HEK293T (cell line): ENCODE measurements around the gene CYP2A6.

Experiments used
- CTCF ChIA-PET: fragments of 350-600 bp; formaldehyde crosslinking; extraction: SDS; loops from one replicate; lab custom pipeline; 2021; ENCODE audit warnings: antibody characterized with exemption, inconsistent platforms; lab: Yijun Ruan, JAX
- POLR2A ChIA-PET: fragments of 350-600 bp; formaldehyde crosslinking; extraction: SDS; loops from one replicate; lab custom pipeline; 2020; ENCODE audit warnings: antibody characterized with exemption, inconsistent platforms; lab: Yijun Ruan, JAX
- DNase-seq: peaks from one replicate; pipeline ENCODE4 v3.0.0; 2012; ENCODE audit warnings: mixed read lengths; ENCODE audit errors: extremely low spot score
- ARNT ChIP-seq: fragments of 450-650 bp; IDR thresholded peaks from 2 replicates; pipeline ENCODE4 v1.6.1; 2017; ENCODE audit warnings: mild to moderate bottlenecking
- BHLHE40 ChIP-seq: fragments of 450-650 bp; IDR thresholded peaks from 2 replicates; pipeline ENCODE4 v1.6.1; 2016; ENCODE audit warnings: mild to moderate bottlenecking, moderate library complexity, borderline replicate concordance
- CTBP1 ChIP-seq: fragments of 450-650 bp; IDR thresholded peaks from 2 replicates; pipeline ENCODE4 v1.6.1; 2016; ENCODE audit warnings: borderline replicate concordance
- ELF4 ChIP-seq: fragments of 450-650 bp; IDR thresholded peaks from 2 replicates; pipeline ENCODE4 v1.6.1; 2017; ENCODE audit warnings: antibody characterized with exemption
- FOXA1 ChIP-seq: fragments of 450-650 bp; IDR thresholded peaks from 2 replicates; pipeline ENCODE4 v1.6.1; 2016; ENCODE audit warnings: mild to moderate bottlenecking
- FOXK2 ChIP-seq: fragments of 450-650 bp; IDR thresholded peaks from 2 replicates; pipeline ENCODE4 v1.6.1; 2016; ENCODE audit warnings: mild to moderate bottlenecking
- FOXM1 ChIP-seq: fragments of 450-650 bp; IDR thresholded peaks from 2 replicates; pipeline ENCODE4 v1.6.1; 2017; ENCODE audit warnings: mild to moderate bottlenecking, borderline replicate concordance
- HDGF ChIP-seq: fragments of 450-650 bp; IDR thresholded peaks from 2 replicates; pipeline ENCODE4 v1.6.1; 2017; ENCODE audit warnings: antibody characterized with exemption, borderline replicate concordance
- L3MBTL2 ChIP-seq: fragments of 450-650 bp; conservative IDR thresholded peaks from 2 replicates; pipeline ENCODE4 v1.6.1; 2016; ENCODE audit warnings: mild to moderate bottlenecking
- LEF1 ChIP-seq: fragments of 450-650 bp; IDR thresholded peaks from 2 replicates; pipeline ENCODE4 v1.6.1; 2017; ENCODE audit warnings: mild to moderate bottlenecking, borderline replicate concordance
- NFRKB ChIP-seq: fragments of 450-650 bp; IDR thresholded peaks from 2 replicates; pipeline ENCODE4 v1.6.1; 2016; ENCODE audit warnings: mild to moderate bottlenecking, moderate library complexity
- PKNOX1 ChIP-seq: fragments of 450-650 bp; IDR thresholded peaks from 2 replicates; pipeline ENCODE4 v1.6.1; 2016
- SP1 ChIP-seq: fragments of 450-650 bp; IDR thresholded peaks from 2 replicates; pipeline ENCODE4 v1.6.1; 2017
- SUZ12 ChIP-seq: fragments of 450-650 bp; IDR thresholded peaks from 2 replicates; pipeline ENCODE4 v1.6.1; 2016; ENCODE audit warnings: mild to moderate bottlenecking
- TARDBP ChIP-seq: fragments of 450-650 bp; IDR thresholded peaks from 2 replicates; pipeline ENCODE4 v1.6.1; 2016
- ZNF384 ChIP-seq: fragments of 450-650 bp; IDR thresholded peaks from 2 replicates; pipeline ENCODE4 v1.6.1; 2016

CYP2A6 gene

DNA sequence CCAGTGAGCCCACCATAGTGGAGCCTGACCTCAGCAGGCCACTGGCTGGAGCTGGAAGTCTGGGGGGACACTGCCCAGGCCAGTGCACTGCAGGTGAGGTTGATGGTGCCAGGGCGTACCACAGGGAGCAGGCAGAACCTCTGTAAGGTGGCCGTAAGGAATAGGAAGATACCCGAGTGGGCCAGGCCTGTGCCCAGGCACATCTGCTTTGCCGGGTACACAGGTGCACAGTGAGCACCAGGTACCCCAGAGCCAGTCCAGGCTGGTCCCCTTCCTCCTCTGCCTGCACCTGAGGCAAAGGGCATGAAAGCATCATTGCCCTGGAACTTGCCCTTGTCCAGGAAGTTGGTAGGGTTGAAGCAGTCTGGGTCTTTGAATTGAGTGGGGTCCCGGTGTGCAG, 41.8 kb downstream of the CYP2A6 start:
- POLR2A ChIA-PET, result no interaction called here
- DNase-seq, result no peak
- TF ChIP-seq FOXM1 (no peak), ARNT (no peak), LEF1 (no peak), FOXA1 (no peak), SP1 (no peak), NFRKB (no peak), PKNOX1 (no peak), BHLHE40 (no peak), SUZ12 (no peak), L3MBTL2 (no peak), HDGF (no peak), FOXK2 (no peak), ELF4 (no peak), TARDBP (no peak)
- CTCF ChIA-PET, result no interaction called here

DNA sequence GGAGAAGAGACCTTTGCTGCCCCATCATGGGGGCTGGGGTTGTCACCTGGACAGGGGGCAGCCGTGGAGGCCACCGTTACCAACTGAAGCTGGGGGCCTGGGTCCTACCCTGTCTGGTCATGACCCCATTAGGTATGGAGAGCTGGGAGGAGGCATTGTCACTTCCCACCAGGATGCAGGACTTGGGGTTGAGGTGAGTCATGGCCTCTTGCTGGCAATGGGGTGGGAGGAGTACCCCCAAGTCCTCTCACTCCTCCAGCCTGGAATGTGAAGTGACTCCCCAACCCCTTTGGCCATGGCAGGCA, 42.3 kb downstream of the CYP2A6 start:
- DNase-seq, result no peak
- POLR2A ChIA-PET, result no interaction called here
- TF ChIP-seq PKNOX1, result no peak
- no peak for TF ChIP-seq ARNT
- CTCF ChIA-PET, result interaction anchor here (0.6 kb wide), 1 partner anchor 478 kb away, joined by 3 read pairs; no protein-coding TSS in a partner anchor

GRCh38 chr19:40807147-40808020, 42.9 kb downstream of the CYP2A6 start:
- TF ChIP-seq FOXM1 (no peak), SP1 (no peak), HDGF (peak; percentile 89; the same call in 1 of the 2 replicates)
- CTCF ChIA-PET, result interaction anchor here (0.6 to 1.1 kb wide), 5 partner anchors 29 to 479 kb away, joined by 3 to 6 read pairs (median 3); partner anchors contain the start of genes COQ8B, ITPKC and RAB4B
- peak; percentile 20 for DNase-seq
- POLR2A ChIA-PET, result interaction anchor here (0.9 to 1.5 kb wide), 2 partner anchors 9 to 12 kb away, joined by 3 to 5 read pairs; partner anchors contain the start of gene EGLN2

DNA sequence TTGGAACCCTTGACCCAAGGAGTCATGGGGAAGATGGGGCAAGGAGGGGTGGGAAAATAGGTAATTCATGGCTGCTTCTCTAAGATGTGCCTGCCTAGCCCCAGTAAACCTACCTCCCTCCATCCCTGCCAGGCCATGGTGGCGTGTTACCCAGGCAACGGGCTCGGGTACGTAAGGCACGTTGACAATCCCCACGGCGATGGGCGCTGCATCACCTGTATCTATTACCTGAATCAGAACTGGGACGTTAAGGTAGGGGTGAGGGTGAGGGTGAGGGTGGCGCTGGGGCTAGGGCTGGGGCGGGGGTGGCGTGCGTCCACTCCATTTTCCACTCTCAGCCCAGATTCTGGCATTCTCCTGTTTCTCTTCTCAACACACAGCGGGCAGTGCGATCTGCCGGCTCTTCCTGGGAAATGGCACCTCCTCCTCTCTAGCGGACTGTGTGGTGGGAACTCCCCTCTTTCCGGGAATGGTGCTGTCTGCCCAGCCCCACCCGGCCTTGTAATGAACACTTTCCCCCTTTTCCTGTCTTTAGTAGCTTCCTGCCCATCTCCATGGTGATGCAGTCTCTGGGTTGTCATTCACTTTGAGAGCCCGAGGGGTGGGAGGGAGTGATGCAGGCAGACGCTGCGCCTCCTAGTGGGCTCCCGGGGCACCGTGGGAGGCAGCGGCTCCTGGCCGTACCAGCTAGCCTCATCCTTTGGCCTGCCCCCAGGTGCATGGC, 43.7 kb downstream of the CYP2A6 start:
- DNase-seq, result peak; percentile 86
- POLR2A ChIA-PET, result interaction anchor here (0.9 to 1.6 kb wide), 3 partner anchors 8 to 56 kb away, joined by 3 to 5 read pairs (median 5); partner anchors contain the start of genes ACTMAP and EGLN2

DNA sequence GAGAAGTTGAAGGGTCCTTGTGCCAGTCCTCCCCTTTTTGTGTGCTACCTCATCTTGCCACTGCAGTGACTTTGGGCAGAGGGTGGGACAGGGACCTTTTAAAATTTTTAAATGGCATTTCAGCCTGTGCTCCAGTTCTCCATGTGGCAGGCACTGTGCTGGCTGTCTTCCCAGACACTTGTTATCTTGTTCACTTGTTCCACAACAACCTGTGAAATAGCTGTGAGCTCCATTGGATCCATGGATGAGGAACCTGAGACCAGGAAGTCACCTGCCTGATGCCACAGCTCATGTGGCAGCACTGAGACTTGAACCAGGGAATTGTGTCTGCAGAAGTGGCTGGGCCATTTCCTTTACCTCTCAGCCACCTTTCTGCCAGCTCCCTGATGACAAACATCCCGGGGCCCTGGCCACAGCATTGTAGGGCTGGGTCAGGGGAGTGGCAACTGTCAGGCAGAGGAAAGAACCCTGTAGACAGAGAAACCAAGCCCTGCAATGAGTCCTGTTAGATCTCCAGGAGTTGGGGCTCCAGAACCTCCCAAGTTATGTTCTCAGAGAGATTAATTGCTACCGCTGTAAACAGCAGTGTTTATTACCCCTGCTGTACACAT, 44.9 kb downstream of the CYP2A6 start:
- ChIA-PET POLR2A (interaction anchor here (1.6 kb wide), 1 partner anchor 55 kb away, joined by 5 read pairs; the partner anchor contains the start of gene ACTMAP), CTCF (no interaction called here)
- no peak for TF ChIP-seq ARNT
- no peak for TF ChIP-seq HDGF
- TF ChIP-seq SUZ12, result no peak
- TF ChIP-seq ELF4, result no peak
- no peak for TF ChIP-seq PKNOX1
- TF ChIP-seq BHLHE40, result no peak
- no peak for TF ChIP-seq FOXA1
- no peak for TF ChIP-seq TARDBP
- no peak for TF ChIP-seq FOXM1
- no peak for TF ChIP-seq ZNF384
- no peak for TF ChIP-seq FOXK2
- TF ChIP-seq SP1, result no peak
- no peak for TF ChIP-seq CTBP1
- TF ChIP-seq L3MBTL2, result no peak
- DNase-seq, result no peak

More for the DNA sequence above, 43.7 kb downstream of the CYP2A6 start:
- peak; percentile 93 for TF ChIP-seq PKNOX1
- TF ChIP-seq CTBP1, result no peak
- no peak for TF ChIP-seq TARDBP
- CTCF ChIA-PET, result interaction anchor here (0.6 to 1.1 kb wide), 6 partner anchors 8 to 171 kb away, joined by 3 to 7 read pairs (median 4); partner anchors contain the start of genes COQ8B, EGLN2, ITPKC and RAB4B
